Esophagus squamous epithelium (tissue), 4 donors: ENCODE measurements around the gene CDH11.

Experiments
- POLR2A ChIP-seq, 4 donors: fragments of 450-650 bp; IDR thresholded peaks; one replicate each; pipeline ENCODE4 v1.6.1; 2017; ENCODE audit warnings: antibody characterized with exemption in 4 of 4, mild to moderate bottlenecking in 4 of 4, moderate library complexity in 3 of 4
- TF ChIP-seq, protein P1 (sequence below), 6 experiments: fragments of 450-650 bp in 4 of 6; fragments of 200-600 bp in 2 of 6; sonication (generic) in 2 of 6; IDR thresholded peaks; one replicate each; pipeline ENCODE4 v1.5.1; 2016 to 2019; ENCODE audit warnings: antibody characterized with exemption in 6 of 6, mild to moderate bottlenecking in 4 of 6, moderate library complexity in 4 of 6

- TF ChIP-seq, protein P1, sequence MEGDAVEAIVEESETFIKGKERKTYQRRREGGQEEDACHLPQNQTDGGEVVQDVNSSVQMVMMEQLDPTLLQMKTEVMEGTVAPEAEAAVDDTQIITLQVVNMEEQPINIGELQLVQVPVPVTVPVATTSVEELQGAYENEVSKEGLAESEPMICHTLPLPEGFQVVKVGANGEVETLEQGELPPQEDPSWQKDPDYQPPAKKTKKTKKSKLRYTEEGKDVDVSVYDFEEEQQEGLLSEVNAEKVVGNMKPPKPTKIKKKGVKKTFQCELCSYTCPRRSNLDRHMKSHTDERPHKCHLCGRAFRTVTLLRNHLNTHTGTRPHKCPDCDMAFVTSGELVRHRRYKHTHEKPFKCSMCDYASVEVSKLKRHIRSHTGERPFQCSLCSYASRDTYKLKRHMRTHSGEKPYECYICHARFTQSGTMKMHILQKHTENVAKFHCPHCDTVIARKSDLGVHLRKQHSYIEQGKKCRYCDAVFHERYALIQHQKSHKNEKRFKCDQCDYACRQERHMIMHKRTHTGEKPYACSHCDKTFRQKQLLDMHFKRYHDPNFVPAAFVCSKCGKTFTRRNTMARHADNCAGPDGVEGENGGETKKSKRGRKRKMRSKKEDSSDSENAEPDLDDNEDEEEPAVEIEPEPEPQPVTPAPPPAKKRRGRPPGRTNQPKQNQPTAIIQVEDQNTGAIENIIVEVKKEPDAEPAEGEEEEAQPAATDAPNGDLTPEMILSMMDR (IDR thresholded peaks at IDR 0.05) = no peak
- no peak for TF ChIP-seq POLR2A (IDR thresholded peaks at IDR 0.05)
Observed at GRCh38 chr16:64924086-64924485, 197.8 kb downstream of the CDH11 start.
